ENCODE results near the gene CD22.

CD22 gene

GRCh38 chr19:35392742-35393715 is 64.0 kb downstream of the CD22 start:
- no peak for DNase-seq

- no peak for DNase-seq
Measured at GRCh38 chr19:35395382-35396199, 66.6 kb downstream of the CD22 start.

- no peak for DNase-seq
Measured at GRCh38 chr19:35396240-35396885, 67.4 kb downstream of the CD22 start.
